NCI-H1105 treated with DMSO at 0.1 percent for 48 hours (cell line): ENCODE results near the gene RNF10.
"Not testable (repeated sequence)": the region's sequence is repeated elsewhere in the genome, so short reads cannot be mapped to it uniquely, and the experiment has no call there.

Experiments
- DNase-seq: peaks from one replicate; lab custom pipeline; 2025; lab: John Stamatoyannopoulos, UW

Gene RNF10

DNA sequence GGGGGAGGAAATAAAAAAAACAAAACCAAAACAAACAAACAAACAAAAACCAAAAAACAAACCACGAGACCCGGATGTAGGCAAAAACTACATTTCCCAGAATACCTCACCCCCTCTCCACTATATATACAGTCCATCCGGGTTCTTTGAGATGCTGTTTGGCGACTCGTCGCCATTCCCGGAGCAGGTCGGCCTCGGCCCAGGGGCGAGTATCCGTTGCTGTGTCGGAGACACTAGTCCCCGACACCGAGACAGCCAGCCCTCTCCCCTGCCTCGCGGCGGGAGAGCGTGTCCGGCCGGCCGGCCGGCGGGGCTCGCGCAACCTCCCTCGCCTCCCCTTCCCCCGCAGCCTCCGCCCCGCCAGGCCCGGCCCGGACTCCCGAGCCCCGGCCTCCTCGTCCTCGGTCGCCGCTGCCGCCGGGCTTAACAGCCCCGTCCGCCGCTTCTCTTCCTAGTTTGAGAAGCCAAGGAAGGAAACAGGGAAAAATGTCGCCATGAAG, at the start of gene RNF10:
Gene RNF10 (plus strand): TSS at position 154 of the 500 bp plus-strand sequence. CDS start 456 bp downstream, outside the sequence.
- DNase-seq, result peak; percentile 93

DNA sequence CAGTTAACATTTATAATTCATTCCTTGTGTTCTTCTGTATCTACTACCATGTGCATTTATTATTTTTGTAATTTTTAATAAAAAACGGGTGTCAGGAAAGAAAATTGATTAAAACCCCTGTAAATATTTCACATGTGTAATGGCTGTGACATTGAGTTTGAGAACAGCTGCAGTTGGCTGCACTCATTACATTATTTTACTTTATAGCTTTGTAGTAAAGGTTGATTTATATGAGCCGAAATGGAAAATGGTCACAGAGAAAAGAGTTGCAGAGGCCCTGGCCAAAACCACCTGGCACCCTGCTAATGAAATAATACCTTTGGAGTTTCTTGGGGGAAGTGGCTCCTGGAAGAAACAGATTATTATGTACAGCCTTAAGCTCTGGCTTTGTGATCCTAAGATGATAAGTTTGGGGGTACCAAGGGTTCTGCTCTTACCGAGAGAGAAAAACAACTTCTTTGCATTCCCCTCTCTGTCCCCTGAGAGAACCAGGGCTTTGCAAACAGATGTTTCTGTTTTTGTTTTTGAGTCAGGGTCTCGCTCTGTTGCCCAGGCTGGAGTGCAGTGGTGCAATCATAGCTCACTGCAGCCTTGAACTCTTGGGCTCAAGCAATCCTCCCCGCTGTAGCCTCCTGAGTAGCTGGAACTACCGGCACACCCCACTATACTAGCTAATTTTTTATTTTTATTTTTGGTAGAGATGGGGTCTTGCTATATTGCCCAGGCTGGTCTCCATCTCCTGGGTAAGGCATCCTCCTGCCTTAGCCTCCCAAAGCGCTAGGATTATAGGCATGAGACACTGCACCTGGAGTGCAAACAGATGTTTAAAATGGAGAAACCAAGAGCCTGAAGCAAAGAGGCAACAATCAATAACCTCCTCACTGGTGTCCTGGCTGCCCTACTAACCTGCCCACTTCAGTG, 47.9 kb upstream of the RNF10 start:
- no peak for DNase-seq

DNA sequence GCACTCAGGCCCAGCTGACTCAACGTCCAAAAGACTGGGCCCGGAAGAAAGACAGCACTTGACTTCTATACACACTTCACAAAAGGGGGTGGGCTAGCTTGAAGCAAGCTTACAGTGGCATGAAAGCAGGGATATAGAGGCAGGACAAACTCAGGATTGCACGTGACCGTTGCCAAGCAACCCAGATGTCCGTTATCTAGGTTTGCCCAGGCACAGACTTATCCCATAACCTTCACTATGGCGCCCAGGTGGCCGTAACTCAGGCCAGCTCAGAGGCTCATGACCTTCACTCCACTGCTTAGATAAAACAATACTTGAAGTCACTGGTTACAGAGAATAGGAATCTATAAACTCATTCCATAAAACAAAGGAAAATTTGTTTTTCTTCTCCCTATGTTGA, 46.6 kb upstream of the RNF10 start:
- not testable (repeated sequence) for DNase-seq

DNA sequence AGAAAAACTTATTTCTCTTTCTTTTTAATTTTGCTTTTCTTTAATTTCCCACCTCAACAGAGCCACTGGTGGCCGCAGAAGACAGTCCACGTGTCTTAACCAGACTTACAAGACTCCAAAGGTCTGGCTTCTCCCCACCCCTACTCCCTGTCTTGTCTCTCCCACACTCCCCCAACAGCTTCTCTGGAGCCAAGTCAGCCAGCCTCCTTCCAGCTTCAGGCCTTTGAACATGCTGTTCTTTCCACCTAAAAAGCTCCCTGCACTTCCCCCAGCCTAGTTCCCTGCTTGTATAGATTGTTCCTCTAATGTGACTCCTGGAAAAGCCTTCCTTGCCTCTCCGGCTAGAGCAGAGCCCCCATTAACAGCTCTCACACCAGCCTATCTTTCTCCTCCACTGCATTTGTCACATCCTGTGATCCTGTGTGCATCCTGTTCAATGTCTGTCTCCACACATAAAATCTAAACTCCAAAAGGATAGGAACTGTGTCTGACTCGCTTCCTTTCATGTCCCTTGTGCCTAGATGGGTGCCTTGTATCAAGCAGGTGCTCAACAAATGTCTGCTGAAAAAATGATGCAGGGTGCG, 46.0 kb upstream of the RNF10 start:
- DNase-seq, result no peak

DNA sequence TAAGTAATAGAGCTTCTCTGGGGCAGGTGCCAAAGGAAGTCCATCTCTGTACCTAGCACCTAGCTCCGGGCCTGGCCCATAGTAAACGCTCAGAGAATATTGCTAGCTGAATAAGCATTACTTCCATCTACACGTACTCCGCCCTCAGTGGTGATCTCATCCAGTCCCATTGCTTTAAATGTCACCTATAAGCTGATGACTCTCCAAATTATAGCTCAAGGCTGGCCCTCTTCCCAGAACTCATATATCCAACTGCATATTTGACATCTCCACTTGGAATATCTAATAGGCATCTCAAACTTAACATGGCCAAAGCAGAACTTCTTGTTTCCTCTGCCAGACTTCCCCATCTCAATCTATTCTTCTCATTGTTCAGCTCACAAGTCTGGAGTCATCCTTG, 45.1 kb upstream of the RNF10 start:
- DNase-seq, result no peak

DNA sequence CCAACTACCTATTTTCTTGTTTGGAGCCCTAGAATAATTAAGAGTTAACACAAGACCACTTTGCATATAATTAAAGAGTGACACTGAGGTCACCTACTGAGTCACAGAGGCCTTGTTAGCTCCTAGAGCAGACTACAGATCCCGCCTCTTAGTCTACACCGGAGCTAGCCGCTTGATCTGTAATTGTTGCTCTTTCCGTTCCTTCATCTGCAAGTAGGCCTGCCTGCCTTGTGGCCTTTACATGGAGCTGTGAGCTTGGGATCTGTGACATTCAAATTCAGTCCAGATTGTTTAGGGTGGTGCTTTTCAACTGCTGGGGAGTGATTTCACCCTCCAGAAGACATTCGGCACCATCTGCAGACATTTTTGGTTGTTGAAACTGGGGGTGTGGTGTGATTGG, 43.8 kb upstream of the RNF10 start:
- no peak for DNase-seq

DNA sequence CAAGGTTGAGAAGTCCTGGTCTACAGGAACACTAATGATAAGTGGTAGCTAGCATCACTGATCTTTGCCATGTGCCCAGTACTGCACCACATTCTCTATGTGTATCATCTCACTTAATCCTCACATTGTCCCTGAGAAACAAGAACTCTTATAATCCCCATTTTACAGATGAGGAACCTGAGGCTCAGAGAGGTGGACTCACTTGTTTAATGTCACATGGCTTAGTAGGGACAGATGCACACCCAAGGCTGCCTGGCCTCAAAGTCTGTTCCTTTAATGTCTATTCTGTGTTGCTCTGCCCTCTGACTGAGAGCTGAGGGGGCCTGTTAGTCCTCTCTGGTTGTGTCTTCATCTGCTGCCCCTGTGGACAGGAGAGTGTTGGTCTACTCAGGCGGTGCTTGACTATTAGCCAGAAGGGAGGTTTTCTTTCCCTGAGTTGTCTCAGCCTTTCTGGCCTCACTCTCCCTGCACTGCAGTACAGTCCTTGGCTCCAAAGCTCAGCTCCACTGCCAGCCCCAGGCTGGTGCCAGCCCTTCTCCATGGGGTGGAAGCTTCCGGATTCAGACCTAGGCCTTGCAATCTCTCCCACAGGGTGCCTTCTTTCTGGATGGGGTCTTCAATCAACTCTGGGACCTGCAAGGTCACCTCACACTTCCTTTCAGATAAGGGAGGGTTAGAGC, 43.2 kb upstream of the RNF10 start:
- DNase-seq, result no peak

DNA sequence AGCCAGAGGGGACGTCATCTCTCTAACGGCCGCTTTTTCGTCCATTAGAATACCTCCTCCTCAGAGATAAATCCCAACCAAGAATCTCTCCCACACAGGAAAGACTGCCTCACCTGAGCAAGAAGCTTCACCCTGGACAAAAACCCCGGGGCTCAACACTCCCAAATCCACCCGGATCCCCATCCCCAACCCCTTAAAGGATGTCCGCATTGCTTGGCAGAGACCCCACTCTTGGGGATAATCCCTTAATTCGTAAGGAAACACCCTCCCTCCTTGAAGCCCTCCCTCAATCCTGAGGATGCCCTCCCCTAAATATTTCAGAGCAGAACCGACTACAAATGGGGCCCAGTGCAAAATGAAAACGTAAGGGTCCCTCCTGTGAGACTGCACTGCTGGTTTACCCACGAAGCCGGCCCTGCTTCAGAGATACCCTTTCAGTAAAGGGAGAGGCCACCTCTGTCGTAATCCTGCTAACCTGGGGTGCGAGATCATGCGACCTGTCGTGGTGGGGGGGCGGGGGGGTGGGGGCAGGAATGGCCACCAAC, 38.9 kb upstream of the RNF10 start:
- DNase-seq, result no peak

DNA sequence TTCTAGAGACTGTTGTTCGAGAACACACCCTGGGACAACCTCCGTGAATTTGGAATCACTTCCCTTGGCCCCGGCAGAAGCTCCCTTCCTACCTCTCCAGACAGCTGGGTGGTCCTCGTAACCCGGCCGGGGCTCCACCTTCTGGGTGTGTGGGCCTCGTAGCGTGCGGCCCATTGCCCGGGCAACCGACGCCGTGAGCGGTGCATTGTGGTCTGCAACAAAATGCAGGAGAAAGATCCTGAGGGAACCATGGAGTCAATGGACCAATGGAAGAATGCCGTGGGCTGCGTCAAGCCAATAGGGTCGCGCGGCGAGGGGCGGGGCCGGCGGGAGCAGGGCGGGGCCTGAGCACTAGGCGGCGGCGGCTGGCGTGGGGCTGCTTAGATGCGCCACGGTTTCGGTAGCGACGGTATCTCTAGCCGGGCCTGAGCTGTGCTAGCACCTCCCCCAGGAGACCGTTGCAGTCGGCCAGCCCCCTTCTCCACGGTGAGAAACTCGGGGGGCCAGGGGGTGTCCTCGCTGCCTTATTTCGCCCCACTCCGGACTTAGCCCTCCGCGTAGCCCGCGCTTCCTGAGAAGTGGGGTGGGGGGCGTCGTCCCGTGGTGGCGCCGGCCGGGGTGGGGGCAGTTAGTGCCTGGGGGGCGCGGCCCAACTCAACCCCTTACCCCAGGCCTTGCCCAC, 38.3 kb upstream of the RNF10 start, which contains the start of gene DYNLL1:
Gene DYNLL1 (plus strand): TSS at position 383 of the 682 bp plus-strand sequence. CDS start 309 bp downstream, outside the sequence.
- peak; percentile 94 for DNase-seq

DNA sequence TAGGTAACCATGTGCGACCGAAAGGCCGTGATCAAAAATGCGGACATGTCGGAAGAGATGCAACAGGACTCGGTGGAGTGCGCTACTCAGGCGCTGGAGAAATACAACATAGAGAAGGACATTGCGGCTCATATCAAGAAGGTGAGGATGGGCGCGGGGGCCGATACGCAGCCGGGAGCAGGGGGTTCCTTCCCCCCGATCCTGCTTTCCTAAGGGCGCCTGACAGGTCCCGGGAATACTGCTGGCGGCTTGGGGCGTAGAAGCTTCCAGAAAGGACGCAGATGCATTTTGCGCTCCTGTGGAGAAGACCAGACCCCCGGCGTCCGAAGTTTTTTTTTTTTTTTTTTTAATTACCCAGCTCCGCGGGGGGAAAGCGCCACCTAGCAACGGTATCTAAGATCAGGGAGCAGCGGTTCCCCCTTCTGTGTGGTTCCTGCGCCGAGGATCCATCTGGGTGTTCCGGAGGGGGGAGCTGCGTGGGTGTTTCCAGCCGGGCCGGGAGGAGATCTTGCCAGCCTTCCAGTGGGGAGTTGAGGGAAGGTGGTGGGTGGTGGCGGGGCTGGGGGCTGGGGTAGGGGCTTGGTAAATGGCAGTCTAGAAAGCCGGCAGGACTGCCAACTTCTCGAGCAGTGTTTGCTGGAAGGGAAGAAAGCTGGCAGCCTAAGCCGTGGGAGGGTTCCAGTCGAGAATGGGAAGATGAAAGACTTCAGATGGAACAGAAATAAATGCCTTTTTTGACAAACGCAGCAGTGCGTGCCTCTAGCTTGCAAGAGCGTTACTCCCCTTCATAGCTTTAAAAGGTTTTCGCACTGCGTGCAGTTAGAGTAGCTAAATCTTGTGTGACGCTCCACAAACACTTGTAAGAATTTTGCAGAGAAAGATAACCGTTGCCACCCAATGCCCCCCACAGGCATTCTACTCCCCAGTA, 37.5 kb upstream of the RNF10 start:
- peak; percentile 45 for DNase-seq

DNA sequence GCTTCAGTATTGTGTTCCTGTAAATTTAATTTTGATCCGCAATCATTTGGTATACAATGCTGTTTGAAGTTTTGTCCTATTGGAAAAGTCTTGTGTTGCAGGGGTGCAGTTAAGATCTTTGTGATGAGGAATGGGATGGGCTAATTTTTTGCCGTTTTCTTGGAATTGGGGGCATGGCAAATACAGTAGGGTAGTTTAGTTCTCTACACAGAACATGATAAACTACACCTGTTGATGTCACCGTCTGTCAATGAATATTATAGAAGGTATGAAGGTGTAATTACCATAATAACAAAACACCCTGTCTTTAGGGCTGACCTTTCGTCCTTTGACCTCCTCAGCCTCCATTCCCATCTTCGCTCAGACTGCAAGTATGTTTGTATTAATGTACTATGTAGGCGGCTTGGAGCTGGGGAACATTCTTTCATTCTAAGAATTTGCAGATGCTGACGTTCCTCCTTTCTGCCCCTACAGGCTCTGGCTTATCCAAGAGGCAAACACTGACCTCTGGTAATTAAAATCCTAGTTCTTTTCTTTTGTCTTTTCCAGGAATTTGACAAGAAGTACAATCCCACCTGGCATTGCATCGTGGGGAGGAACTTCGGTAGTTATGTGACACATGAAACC, 36.5 kb upstream of the RNF10 start:
- DNase-seq, result no peak

DNA sequence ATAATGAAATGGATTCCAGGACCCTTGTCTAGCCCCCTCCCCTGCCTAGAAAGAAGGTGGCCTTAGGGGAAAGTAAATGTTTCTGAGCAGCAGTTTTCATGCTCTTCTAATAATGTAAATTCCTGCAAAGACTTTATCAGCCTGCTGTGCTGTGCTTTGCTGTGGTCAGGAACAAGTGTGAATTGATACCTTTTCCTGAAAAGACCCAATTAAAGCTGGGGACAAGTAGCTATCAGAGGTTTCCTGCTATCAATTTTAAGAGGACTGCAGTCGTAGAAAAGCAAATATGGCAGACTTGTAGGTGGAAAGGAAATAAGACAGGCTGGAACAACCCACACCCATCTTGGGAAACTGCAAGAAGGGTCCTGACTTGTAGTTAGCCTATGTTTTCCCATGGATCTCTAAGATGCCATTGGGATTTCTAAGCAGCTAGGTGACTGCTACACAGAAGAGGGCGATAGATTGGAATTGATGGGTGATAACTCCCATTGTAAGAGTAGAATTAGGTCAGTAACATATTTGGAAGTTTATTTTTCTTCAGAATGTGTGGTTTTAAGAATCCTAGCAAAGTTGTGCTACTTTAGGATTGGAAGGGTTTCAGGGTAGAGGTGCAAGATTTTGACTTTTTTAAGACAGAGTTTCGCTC, 35.2 kb upstream of the RNF10 start:
- DNase-seq, result no peak

DNA sequence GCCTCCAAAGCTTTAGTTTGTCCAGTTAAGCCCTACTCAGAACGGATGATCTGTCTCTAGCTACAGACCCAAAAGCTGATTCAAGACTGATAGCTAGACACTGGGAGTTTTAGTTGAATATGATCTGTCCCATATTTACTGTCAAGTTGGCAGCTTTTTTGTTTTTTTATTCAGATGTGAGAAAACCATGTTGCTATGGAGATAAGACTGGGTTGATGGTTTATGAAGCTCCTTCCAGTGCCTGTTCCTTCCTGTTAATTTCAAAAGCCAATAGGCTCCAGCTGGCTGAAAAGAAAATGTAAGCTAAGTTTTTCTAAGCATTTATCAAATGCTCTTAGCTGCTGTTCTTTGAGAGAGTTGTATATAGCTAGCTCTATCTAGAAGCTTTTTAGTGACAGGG, 33.6 kb upstream of the RNF10 start:
- DNase-seq, result no peak

DNA sequence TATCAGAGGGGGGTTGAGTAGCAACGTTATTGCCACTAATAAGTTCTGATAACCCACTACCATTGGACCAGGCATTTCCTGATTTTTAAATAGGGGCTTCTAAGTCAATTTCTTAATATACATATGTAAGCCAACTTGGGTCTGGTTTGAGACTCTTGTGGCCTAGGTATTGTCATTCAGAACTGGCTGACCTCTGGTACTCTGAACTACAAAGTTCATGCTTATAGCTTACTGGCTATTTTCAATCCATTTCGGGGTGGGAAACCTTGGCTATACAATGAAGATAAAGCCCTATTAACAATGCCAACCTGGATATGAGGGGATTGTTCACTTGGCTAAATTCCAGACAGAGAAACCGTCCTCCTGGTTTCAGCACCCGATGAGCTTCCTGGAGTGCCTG, 29.6 kb upstream of the RNF10 start:
- DNase-seq, result no peak

DNA sequence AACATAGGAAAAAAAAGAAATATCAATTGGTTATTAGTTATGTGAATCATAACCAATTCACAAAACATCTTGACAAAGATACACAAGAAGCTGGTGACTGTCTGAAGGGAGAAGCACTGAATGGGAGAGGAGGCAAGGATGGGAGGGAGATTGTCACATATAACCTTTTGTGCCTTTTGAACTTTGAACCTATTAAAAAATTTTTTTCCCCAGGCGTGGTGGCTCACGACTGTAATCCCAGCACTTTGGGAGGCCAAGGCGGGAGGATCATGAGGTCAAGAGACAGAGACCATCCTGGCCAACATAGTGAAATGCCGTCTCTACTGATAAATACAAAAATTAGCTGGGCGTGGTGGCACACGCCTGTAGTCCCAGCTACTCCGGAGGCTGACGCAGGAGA, 25.6 kb upstream of the RNF10 start:
- DNase-seq, result no peak

DNA sequence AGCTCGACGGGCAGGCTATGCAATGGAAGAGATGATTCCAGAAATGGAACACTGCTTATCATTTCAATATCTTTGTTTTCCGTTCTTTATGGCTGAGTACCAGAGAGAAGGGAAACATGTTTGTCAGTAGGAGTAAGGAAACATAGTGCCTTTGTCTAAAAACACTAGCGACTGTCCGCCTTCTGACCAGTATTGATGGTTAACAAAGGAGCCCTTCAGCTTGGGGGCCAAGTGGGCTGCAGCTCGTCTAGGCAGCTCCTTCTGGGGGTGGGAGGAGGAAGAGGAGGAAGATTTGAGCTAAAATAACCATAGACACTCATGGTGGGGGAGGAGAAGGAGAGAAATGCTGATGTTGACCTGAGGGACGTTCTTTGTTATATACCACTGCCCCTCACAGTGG, 20.2 kb upstream of the RNF10 start:
- DNase-seq, result no peak

DNA sequence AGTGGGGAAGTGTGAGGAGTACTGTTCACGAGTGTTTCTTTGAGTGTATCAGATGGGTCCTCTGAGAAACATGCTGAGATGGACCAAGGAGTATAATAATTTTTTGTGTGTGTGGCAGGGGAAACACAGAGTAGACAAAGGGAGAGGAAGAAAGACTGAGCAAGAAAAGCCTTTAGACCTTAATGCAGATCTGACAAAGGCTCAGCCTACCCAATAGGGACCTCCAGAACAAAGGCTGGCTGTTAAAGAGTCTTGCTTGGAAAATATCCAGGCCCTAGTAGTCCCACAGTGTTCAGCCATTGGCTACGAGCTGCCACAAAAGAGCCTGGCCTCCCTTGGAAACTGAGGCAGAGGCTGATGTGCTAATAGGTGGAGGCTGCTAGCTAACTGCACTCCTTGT, 18.7 kb upstream of the RNF10 start:
- no peak for DNase-seq

DNA sequence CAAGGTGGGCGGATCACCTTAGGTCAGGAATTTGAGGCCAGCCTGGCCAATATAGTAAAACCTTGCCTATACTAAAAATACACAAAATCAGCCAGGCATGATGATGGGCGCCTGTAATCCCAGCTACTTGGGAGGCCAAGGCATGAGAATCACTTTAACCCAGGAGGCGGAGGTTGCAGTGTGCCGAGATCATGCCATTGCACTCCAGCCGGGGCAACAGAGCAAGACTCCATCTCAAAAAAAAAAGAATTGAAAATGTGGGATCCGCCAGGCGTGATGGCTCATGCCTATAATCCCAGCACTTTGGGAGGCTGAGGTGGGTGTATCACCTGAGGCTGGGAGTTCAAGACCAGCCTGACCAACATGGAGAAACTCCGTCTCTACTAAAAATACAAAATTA, 14.8 kb upstream of the RNF10 start:
- DNase-seq, result not testable (repeated sequence)

DNA sequence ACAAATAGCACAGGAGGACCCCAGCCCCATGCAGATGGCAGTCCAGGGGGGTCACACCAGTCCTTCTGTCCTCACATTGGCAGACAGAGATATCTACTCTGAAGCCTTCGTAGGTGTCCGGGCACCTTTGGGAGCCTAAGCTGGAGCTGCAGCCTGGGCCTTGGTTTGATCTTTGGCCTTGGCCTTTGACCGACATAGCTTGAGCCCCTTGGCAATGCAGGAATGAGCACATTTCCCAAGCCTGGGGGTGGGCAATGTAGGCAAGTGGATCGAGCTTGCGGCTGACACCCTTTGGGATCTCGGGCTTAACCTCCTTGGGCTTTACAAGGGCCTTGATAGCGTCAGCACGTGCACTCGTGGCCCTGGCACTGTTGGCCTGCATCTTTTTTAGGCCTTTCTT, 11.6 kb upstream of the RNF10 start:
- DNase-seq, result no peak
